Inflammatory macrophage (primary cell): ENCODE measurements around the gene TMOD1.
A peak's percentile ranks its signal among the peaks of the same experiment; 100 is the strongest.
"Not testable (repeated sequence)": the region's sequence is repeated elsewhere in the genome, so short reads cannot be mapped to it uniquely, and the experiment has no call there.

Experiments used
- DNase-seq, 2 donors: peaks; one replicate each; pipeline ENCODE4 v3.0.0-alpha.2; 2020 to 2022

TMOD1 gene

DNA sequence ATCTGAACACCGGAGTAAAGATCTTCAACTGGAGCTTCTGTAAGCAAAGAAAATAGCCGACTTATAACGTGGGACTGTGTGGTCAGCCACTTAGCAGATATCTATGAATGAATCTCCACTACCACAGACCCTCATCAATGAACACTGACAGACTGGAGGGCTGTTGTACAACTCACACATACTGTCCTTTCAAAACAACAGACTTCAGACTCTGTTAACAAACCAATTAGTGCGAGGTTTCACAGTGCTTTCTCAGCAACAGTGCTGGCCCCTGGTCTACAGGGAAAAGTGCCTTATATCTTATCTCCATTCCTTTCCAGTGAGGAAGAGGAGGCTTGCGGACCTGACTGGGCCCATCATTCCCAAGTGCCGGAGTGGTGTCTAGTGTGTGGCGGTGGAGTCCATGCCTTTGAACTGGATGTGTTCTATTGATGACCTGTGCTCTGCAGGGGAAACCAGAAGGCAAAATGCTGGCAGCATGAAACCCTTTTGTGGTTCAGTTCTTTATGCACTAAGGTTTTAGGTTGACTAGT is 97.9 kb downstream of the TMOD1 start:
- DNase-seq, result no peak

- no peak for DNase-seq
Observed at GRCh38 chr9:97600531-97601227, 99.2 kb downstream of the TMOD1 start.

- no peak for DNase-seq
Observed at GRCh38 chr9:97601228-97601898, 99.9 kb downstream of the TMOD1 start.

GRCh38 chr9:97602430-97602829 is 101.0 kb downstream of the TMOD1 start:
- DNase-seq, result no peak

DNA sequence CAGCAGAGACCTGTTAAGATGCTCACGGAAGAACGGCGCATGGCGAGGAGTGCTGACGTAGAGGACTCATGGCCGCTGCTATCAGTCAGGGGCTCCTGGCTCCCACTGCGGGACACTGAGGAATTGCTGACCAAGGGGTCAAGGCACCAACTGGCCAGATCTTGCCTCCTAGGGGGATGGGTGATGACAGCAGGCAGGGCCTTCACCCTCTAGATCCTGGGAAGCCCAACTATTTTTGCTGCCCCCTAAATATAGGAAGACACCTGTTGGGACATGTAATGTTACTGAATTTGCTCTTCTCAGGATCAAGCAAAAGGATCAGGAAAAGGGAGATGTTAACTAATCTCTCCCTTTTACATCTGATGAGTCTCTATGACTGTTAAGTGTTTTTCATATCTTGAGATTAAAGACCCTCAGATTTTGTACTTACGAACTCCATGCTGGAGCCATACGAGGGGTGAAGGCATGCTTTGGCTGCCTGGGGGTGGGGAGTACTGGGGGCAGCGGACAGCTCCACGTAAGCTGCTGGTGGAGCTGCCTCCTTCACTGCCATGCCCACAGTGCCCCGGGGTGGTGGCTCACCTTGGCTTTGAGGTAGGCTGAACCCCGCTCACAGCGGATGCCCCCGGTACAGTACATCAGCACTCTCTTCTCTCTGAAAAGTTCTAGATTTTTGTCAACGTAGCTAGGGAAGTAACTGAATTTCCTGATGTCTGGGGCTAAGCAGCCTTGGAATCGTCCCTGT is 103.6 kb downstream of the TMOD1 start:
- DNase-seq, result no peak

GRCh38 chr9:97615439-97616072 is 114.1 kb downstream of the TMOD1 start:
- DNase-seq, result peak; percentile 63 to 79

GRCh38 chr9:97617939-97618416 is 116.5 kb downstream of the TMOD1 start:
- DNase-seq, result no peak

- not testable (repeated sequence) for DNase-seq
Observed at GRCh38 chr9:97620063-97620462, 118.6 kb downstream of the TMOD1 start.

DNA sequence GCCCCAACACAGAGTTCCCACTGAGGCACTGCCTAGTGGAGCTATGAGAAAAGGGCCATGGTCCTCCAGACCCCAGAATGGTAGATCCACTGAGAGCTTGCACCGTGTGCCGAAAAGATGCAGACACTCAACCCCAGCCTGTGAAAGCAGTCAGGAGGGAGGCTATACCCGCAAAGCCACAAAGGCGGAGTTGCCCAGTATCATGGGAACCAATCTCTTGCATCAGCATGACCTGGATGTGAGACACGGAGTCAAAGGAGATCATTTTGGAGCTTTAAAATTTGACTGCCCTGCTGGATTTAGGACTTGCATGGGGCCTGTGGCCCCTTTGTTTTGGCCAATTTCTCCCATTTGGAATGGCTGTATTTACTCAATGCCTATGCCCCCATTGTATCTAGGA is 121.0 kb downstream of the TMOD1 start:
- not testable (repeated sequence) for DNase-seq

GRCh38 chr9:97623946-97624345 is 122.5 kb downstream of the TMOD1 start:
- DNase-seq, result no peak

DNA sequence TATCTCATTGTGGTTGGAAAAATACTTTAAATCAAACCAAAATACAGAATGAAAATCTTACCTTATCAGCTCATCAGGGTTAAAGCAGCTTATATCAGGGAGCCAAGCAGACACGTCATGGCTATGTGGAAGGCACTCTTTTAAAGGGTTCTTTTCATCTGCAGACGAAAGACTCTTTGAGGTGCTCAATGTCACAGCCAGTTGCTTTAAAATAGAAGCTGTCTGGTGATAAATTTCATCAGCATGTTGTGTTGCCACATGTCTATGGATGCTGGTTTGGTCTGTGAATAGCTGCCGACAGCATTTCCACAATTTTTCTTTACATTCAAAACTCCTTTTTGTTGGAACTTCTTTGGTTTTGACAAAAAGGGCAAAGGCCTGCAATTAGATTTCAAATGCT is 124.2 kb downstream of the TMOD1 start:
- no peak for DNase-seq

DNA sequence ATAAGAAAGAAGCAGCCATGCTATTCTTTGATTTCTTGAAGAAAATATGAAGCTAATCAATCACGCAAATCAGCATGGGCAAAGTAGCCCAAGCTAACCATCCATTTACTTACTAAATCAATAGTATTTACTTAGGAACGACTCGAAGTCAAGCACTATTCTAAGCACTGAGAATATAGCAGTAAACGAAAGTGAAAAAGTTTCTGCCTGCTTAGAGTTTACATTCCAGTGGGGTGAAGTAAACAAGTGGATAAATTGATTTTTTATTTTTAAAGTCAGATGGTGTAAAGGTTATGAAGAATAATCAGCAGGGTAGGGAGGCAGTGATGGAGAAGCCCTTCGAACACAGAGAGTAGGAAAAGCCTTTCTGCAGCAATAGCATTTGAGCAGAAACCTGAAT is 126.2 kb downstream of the TMOD1 start:
- DNase-seq, result no peak

DNA sequence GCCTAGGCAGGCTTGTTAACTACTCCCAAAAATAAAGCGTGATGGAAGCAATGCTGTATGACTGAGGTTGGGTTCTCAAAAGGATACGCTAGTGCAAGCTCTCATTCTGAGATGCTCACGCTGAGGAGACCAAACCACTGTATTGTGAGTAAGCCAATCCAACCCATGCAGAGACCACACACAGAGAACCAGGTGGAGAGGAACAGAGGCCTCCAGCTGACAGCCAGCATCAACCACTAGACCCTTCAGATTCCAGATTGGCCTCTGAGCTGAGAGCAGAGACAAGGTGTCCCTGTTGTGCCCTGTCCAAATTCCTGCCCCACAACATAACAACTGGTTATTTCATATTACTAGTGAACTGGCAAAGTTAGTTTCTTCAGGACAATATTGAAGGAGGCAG is 127.2 kb downstream of the TMOD1 start:
- no peak for DNase-seq

DNA sequence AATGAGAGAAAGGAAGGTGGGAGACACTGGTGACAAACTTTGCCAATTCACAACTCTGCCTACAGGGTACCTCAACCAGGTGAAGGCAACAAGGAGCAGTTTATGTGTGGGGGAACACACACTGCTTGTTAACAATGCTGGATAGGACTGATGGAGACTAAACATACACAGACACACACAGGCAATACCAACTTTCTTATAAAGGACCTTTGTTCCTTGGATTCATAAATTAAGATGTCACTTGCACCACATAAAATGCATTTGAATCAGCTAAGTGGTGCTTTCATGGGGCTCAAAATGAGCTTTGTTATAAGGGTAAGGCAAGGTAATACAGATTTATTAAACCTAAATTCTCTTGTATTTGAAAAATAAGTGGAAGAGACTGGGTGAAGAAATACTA is 127.7 kb downstream of the TMOD1 start:
- no peak for DNase-seq

GRCh38 chr9:97630591-97630990 is 129.1 kb downstream of the TMOD1 start:
- DNase-seq, result peak in 1 of 2 donors; percentile 20

DNA sequence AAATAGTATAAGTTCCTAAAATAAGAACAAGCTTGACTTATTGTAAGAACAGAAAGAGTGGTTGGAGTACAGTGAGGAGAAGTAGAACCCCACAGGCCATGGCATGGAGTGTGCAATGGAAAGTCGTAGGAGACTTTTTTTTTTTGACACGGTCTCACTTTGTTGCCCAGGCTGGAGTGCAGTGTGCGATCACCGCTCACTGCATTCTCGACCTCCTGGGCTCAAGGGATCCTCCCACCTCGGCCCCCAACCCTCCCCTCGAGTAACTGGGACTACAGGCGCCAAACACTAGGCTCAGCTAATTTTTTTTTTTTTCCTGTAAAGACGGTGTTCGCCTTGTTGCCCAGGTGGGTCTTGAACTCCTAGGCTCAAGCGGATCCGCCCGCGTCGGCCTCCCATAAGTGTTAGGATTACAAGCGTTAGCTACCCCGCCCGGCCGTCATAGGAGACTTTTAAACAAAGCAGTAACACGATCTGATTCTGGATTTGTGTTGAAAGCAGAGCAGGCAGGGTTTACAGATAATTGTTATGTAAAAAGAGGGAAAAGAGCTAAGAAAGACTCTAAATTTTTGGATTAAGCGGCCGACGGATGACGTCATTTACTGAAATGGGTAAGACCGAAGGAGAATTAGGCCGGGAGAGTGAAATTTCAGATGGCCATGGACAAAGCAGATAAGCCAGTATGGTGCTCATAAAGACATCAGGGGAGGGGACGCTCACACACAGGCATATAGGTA is 130.9 kb downstream of the TMOD1 start:
- DNase-seq, result no peak

DNA sequence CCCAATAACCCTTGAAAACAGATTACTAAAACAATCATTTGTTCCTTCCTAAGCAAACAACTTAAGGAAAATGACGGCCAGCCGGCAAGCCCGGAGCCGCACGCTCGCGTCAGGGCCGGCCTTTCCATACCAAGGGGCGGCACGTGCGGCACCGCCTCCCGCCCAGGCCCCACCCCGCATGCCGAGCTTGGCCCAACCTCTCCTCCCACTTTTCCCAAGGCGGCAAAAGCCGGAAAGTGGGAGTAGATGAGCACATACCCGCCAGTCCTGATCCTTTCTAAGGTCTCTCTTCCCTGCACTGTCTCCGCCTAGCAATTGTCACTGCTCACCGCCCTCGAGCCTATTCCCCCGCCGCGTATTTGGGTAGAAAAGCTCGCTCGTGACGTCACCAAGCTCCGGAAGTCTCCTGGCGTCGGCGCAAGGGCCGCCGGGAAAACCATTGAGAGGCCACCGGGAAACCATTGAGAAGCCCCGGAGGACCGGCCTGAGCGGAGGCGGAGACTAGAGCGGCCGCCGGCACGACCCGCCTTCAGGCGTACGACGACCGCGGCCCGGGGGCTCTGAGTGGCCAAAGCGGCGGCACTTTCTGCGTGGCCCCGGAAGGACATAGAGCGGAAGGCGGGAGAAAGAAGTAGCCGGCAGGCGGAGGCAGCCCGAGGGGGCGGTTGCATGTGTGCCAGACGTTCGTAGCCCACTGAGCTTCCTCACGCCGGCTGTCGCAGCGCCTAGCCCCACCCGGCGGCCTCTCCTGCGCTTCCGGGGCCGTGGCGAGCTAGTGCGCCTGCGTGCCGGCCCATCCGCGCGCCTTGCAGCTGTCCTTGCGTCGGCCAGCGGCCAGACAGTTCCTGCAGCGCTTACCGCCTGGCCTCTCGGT is 131.8 kb downstream of the TMOD1 start, which contains the start of the genes NCBP1 and TSTD2:
NCBP1 (plus strand) TSS at position 837 of the 874 bp plus-strand sequence. CDS start 61 bp downstream, outside the sequence.
TSTD2 (minus strand) TSS at position 384 of the 874 bp plus-strand sequence. CDS start 5,806 bp downstream, outside the sequence.
- DNase-seq, result peak; percentile 98 to 99

DNA sequence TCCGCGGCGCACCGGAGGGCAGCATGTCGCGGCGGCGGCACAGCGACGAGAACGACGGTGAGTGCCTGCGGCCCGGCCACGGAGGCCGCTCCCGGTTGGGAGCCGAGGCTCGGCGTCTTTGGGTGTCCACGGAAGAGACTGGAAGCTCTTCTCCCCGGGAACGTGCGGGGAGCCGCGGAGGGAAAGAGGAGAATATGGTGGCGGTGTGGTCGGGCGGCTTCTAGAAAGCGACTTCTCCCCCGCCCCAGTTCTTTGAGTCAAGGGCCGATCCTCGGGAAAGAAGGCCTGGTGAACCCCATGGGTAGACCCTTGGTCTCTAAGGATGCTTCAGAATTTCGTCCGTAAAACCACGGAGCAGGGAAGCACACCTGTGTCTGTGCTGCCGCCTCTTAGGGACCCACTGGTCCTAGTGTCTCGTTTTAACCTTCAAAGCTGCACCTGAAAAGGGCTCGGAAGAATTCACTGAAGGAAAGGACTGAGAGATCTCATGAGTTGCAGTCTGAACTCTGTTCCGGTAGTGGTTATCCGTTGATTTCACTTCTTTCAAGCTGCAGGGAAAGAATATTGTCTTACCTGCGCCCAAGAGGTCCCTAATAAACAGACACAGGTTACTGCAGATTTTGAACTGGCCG is 132.5 kb downstream of the TMOD1 start:
- no peak for DNase-seq

DNA sequence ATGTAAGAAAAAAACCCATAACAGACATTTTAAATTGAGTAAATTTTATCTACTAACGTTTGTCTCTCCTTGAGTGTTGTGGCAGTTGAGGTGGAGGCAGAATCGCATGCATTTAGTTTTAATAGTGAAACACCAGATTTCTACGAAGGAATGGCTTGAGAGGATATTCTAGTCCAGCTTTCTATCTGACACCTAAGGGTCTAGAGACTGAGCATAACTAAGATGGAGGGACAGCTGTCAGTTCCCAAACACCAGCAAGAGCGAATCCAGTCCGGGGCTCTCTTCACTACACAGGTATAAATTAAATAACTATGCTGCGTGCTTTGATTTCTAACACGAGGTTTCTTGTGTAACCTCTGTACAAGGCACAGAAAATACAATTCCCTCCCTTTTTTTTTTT is 133.6 kb downstream of the TMOD1 start:
- DNase-seq, result no peak

GRCh38 chr9:97636903-97637302 is 135.4 kb downstream of the TMOD1 start:
- DNase-seq, result no peak
